Measurements from ENCODE around the gene FHAD1.

DNA sequence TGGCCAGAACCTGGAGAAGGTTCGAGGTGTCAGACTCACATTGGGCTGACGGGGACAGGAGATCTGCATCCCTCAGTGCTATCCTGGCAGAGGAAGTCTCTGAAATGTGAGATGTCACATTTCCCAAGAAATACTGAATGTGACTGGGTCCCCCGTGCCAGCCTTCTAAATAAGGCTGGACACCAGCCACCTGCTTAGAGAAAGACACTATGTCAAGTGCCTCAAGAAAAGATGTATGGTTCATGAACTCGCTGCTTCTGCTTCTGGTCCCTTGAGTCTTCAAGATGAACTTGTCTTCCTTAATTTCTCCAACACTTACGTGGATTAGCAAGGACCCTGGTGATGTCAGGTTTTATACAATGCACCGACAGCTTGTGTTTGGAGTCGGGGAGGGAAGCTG is 42.1 kb upstream of the FHAD1 start:
- no peak for TF ChIP-seq CTCF (IDR thresholded peaks at IDR 0.05)
- TF ChIP-seq EP300 (IDR thresholded peaks at IDR 0.05) = no peak

Measured in esophagus muscularis mucosa (tissue), 3 donors.